Kidney (tissue), 14 donors: ENCODE results near the gene FRMD4A. TPM values are rescaled to one million over a fixed set of nuclear protein-coding genes. Genes with fewer than 3 reads are reported as not detected.
A peak's percentile ranks its signal among the peaks of the same experiment; 100 is the strongest.

Source experiments
- DNase-seq, 5 donors: peaks; one replicate each; pipeline ENCODE4 v3.0.0-alpha.2; 2013 to 2020
- FAIRE-seq: peaks from 2 replicates; lab custom pipeline; 2012; peaks lifted over from hg19 to GRCh38; lab: Jason Lieb, UNC
- H3K27ac ChIP-seq, 2 donors: one replicate each; pipeline ENCODE4 v1.7.0; 2013; ENCODE audit warnings: low read depth in 2 of 2, low read length in 2 of 2, inconsistent platforms in 1 of 2
- H3K27me3 ChIP-seq: one replicate; pipeline ENCODE4 v1.7.1; 2013; ENCODE audit warnings: low read length, inconsistent platforms; ENCODE audit not compliant: control insufficient read depth, insufficient read depth
- H3K36me3 ChIP-seq, 3 donors: one replicate each; pipeline versions ENCODE4 v1.7.0 to v1.7.1; 2013; ENCODE audit warnings: low read length in 3 of 3, control low read depth in 1 of 3, inconsistent platforms in 1 of 3; ENCODE audit not compliant: insufficient read depth in 3 of 3, control insufficient read depth in 2 of 3
- H3K4me1 ChIP-seq, 3 donors: one replicate each; pipeline versions ENCODE4 v1.7.0 to v1.7.1; 2013; ENCODE audit warnings: low read length in 3 of 3, inconsistent platforms in 1 of 3, low read depth in 1 of 3; ENCODE audit not compliant: control insufficient read depth in 2 of 3, insufficient read depth in 2 of 3
- H3K4me3 ChIP-seq, 3 donors: one replicate each; pipeline versions ENCODE4 v1.7.0 to v1.8.1; 2013; ENCODE audit warnings: low read length in 3 of 3, control low read depth in 1 of 3, inconsistent platforms in 1 of 3
- H3K9ac ChIP-seq, 3 donors: one replicate each; pipeline versions ENCODE4 v1.7.0 to v1.7.1; 2013; ENCODE audit warnings: low read length in 3 of 3, control low read depth in 1 of 3, inconsistent platforms in 1 of 3
- H3K9me3 ChIP-seq, 3 donors: one replicate each; pipeline versions ENCODE4 v1.7.0 to v1.7.1; 2013; ENCODE audit warnings: low read length in 3 of 3, control low read depth in 1 of 3, inconsistent platforms in 1 of 3; ENCODE audit not compliant: control insufficient read depth in 2 of 3, insufficient read depth in 1 of 3
- CTCF ChIP-seq: IDR thresholded peaks from 3 replicates; pipeline ENCODE4 v1.5.1; 2012; ENCODE audit warnings: mild to moderate bottlenecking, moderate library complexity, borderline replicate concordance; ENCODE audit not compliant: insufficient read depth; ENCODE audit errors: extremely low read depth
- intact Hi-C: fragments of 100-400 bp; cut with DNase I; formaldehyde crosslinking; loops from one replicate; pipeline ENCODE4 v1.11.1; 2022
- polyA plus RNA-seq: library from polyadenylated mRNA; stranded (reverse); fragments of 350-450 nt; fragmentation: Illumina TruSeq; extraction: RNeasy Lipid Tissue Mini Kit (QIAGEN cat#74804); gene quantifications from one replicate; pipeline ENCODE4 v1.2.3, GENCODE V29; 2014; ENCODE audit warnings: low read depth, low replicate concordance; ENCODE audit not compliant: insufficient read depth
- total RNA-seq: library from RNA; stranded (reverse); fragmentation: NEBNext Ultra II Directional; extraction: Animal tissue kit (Norgen Biotek cat#: 25700); gene quantifications from one replicate; pipeline ENCODE4 v1.2.1, GENCODE V29; 2021
- donor health status: control.
- donor health status: control.
- donor health status: control.
- donor health status: control.
- donor health status: control.
- donor health status: DM: yes; HTN: yes; CAD: no.
- donor health status: Normal renal cell carcinoma (clear cell type).

Gene FRMD4A
- total and polyA plus RNA-seq, 2 donors from 2014 or later, result 16.0 to 68.2 TPM

- Histone ChIP-seq H3K27me3 (no peaks in the 10 kb centered on the region), H3K9ac (no peak overlapping the region), H3K36me3 (no peaks in the 10 kb centered on the region), H3K27ac (no peak overlapping the region), H3K4me3 (no peak overlapping the region), H3K9me3 (no peaks in the 10 kb centered on the region), H3K4me1 (no peaks in the 10 kb centered on the region)
- FAIRE-seq (no peak), DNase-seq (no peak)
- intact Hi-C loops, result no loop called here
- TF ChIP-seq CTCF, result no peak
These were observed 305.2 kb downstream of the FRMD4A start for GRCh38 chr10:14025283-14026189.

- no peak for DNase-seq
- TF ChIP-seq CTCF, result no peak
- intact Hi-C loops, result no loop called here
- no peak for FAIRE-seq
- Histone ChIP-seq H3K4me1 (no peaks in the 10 kb centered on the region), H3K9ac (no peak overlapping the region), H3K27me3 (no peaks in the 10 kb centered on the region), H3K4me3 (no peak overlapping the region), H3K36me3 (no peaks in the 10 kb centered on the region), H3K9me3 (no peaks in the 10 kb centered on the region), H3K27ac (peak overlapping the region in 1 of 2 donors; percentile 3)
These were observed 306.2 kb downstream of the FRMD4A start for GRCh38 chr10:14024329-14025202.

GRCh38 chr10:14023673-14024328, 306.9 kb downstream of the FRMD4A start:
- peak overlapping the region in 1 of 2 donors; percentile 3 for H3K27ac ChIP-seq
- no peaks in the 10 kb centered on the region for H3K27me3 ChIP-seq
- H3K9ac ChIP-seq, result no peak overlapping the region
- H3K9me3 ChIP-seq, result no peaks in the 10 kb centered on the region
- DNase-seq (peak in 1 of 5 donors; percentile 48), FAIRE-seq (no peak)
- H3K4me3 ChIP-seq, result no peak overlapping the region
- TF ChIP-seq CTCF, result no peak
- intact Hi-C loops, result no loop called here
- no peaks in the 10 kb centered on the region for H3K4me1 ChIP-seq
- H3K36me3 ChIP-seq, result no peaks in the 10 kb centered on the region
